GM19193 (cell line): ENCODE results near the gene SERPINB4.

ENCODE experiments used
- POLR2A ChIP-seq: IDR thresholded peaks from 4 replicates; pipeline ENCODE4 v1.6.1; 2011; ENCODE audit not compliant: insufficient read depth, insufficient read length; ENCODE audit errors: extremely low read depth

The SERPINB4 gene

GRCh38 chr18:63590966-63591695, 52.9 kb downstream of the SERPINB4 start:
- no peak for TF ChIP-seq POLR2A

- TF ChIP-seq POLR2A: no peak
Measured at GRCh38 chr18:63590373-63590772, 53.7 kb downstream of the SERPINB4 start.

GRCh38 chr18:63588909-63589308, 55.1 kb downstream of the SERPINB4 start:
- no peak for TF ChIP-seq POLR2A
